Chondrocyte (in vitro differentiated cells): Measurements from ENCODE around the gene ALS2CL. TPM values are rescaled to one million over a fixed set of nuclear protein-coding genes. Genes with fewer than 3 reads are reported as not detected.
A peak's percentile ranks its signal among the peaks of the same experiment; 100 is the strongest.

Source experiments
- DNase-seq: peaks from one replicate; pipeline ENCODE4 v3.0.0; 2021; ENCODE audit warnings: mixed read lengths, low spot score
- H3K27ac Mint-ChIP-seq: one replicate; pipeline ENCODE4 v1.8.0; 2021; ENCODE audit warnings: mild to moderate bottlenecking, moderate library complexity, mixed read lengths; ENCODE audit not compliant: unreplicated experiment
- H3K27me3 Mint-ChIP-seq: 2 replicates; pipeline ENCODE4 v1.8.0; 2021; ENCODE audit warnings: low read depth, mixed read lengths
- H3K36me3 Mint-ChIP-seq: 2 replicates; pipeline ENCODE4 v1.8.0; 2021; ENCODE audit warnings: low read depth, mixed read lengths
- H3K4me1 Mint-ChIP-seq: 2 replicates; pipeline ENCODE4 v1.8.0; 2021; ENCODE audit warnings: low read depth, mild to moderate bottlenecking, mixed read lengths
- H3K4me3 Mint-ChIP-seq: one replicate; pipeline ENCODE4 v1.8.0; 2021; ENCODE audit warnings: mild to moderate bottlenecking, moderate library complexity, mixed read lengths; ENCODE audit not compliant: unreplicated experiment
- H3K9me3 Mint-ChIP-seq: 2 replicates; pipeline ENCODE4 v1.8.0; 2021; ENCODE audit warnings: low read depth, mixed read lengths
- total RNA-seq: library from RNA; stranded (reverse); gene quantifications from 3 replicates; pipeline ENCODE4 v1.2.1, GENCODE V29; 2021
- TF ChIP-seq, protein P1 (sequence below): fragments of 200-600 bp; sonication (generic); IDR thresholded peaks from 2 replicates; pipeline ENCODE4 v1.5.0; 2021; ENCODE audit warnings: antibody characterized with exemption, mild to moderate bottlenecking, moderate library complexity

The ALS2CL gene
- total RNA-seq, 1 donor from 2014 or later: 3.6 TPM

DNA sequence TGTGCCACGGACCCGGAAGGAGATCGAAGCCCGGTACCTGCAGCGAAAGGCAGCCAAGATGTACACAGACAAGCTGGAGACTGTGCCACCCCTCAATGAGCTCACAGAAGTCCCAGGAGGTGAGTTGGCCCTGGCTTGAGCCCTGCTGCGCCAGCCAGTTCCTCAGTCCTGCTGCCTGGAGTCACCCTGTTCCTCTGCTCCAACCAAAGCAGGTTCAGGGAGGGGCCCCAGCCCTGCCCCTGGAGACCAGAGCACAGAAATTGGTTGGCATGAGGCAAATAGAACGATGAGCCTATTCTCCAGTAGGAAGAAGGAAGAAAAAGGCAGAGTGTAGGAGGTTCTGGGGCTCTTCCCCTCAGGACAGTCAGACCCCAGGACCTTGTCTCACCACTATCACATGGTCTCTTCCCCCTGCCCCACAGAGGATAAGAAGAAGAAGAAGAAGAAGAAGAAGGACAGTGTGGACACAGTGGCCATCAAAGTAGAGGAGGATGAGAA, 15.7 kb upstream of the ALS2CL start:
- TF ChIP-seq, protein P1, sequence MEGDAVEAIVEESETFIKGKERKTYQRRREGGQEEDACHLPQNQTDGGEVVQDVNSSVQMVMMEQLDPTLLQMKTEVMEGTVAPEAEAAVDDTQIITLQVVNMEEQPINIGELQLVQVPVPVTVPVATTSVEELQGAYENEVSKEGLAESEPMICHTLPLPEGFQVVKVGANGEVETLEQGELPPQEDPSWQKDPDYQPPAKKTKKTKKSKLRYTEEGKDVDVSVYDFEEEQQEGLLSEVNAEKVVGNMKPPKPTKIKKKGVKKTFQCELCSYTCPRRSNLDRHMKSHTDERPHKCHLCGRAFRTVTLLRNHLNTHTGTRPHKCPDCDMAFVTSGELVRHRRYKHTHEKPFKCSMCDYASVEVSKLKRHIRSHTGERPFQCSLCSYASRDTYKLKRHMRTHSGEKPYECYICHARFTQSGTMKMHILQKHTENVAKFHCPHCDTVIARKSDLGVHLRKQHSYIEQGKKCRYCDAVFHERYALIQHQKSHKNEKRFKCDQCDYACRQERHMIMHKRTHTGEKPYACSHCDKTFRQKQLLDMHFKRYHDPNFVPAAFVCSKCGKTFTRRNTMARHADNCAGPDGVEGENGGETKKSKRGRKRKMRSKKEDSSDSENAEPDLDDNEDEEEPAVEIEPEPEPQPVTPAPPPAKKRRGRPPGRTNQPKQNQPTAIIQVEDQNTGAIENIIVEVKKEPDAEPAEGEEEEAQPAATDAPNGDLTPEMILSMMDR: no peak
- H3K36me3 Mint-ChIP-seq: no peaks in the 10 kb centered on the region
- peaks cover 2% of the 10 kb centered on the region for H3K27me3 Mint-ChIP-seq
- no peak overlapping the region for H3K4me3 Mint-ChIP-seq
- H3K4me1 Mint-ChIP-seq: peaks cover 10% of the 10 kb centered on the region
- no peak for DNase-seq
- H3K9me3 Mint-ChIP-seq: no peaks in the 10 kb centered on the region
- no peak overlapping the region for H3K27ac Mint-ChIP-seq

DNA sequence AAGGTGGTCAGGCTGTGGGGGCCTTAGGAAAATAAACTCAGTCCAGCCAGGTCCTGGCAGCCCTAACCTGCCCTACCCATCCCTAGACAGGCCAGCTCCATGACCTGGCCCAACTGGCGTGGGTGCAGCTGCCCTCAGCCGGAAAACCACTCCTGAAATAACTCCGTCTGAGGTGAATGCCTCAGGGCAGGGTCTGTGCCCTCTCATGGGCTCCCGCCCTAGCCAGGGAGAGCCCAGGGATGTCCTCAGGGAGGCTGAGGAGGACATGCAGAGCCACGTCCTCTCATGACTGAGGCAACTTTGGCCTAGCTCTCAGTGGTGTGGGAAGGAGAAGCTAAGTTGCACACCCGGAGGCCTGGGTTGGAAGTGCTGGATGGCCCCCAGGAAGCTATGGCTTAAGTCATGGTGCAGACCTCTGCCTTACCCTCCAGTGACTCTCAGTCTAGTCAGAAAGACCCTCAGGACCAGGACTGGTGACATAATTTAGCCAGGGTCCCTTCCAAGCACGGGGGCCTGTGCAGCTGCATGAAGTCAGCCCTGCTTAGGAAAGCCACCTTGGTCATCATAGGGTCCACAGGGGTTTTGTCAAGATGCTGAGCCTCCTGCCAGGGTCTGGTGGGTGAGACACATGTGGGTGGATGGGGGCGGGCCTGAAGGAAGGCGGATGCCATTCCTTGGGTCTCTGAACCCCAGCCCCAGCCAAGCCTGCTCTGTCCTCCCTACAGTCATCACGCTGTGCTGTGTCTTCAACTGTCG, 15.1 kb upstream of the ALS2CL start:
- Mint-ChIP-seq H3K4me1 (peaks cover 10% of the 10 kb centered on the region), H3K9me3 (no peaks in the 10 kb centered on the region), H3K36me3 (no peaks in the 10 kb centered on the region), H3K27ac (no peak overlapping the region), H3K27me3 (peaks cover 2% of the 10 kb centered on the region), H3K4me3 (no peak overlapping the region)
- TF ChIP-seq, protein P1: no peak
- DNase-seq: no peak

DNA sequence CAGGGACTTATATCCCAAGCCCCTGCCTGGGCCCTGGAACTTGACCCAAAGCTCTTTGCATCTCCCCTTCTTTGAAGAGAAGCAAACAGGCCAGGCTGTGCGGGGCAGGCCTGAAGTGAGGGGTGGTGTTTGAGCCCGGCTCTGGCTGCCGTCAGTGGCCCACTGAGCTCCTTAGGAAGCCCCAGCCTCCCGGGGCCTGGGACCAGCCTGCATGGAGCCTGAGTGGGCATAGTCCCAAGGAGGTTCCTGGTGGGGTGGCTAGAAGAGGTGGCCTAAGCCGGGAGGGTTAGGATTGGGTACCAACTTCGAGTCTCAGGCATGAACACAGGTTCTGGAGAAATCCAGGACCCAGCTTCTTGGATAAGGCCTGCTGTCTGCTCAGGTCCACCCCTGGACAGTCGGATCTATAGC, 14.1 kb upstream of the ALS2CL start:
- TF ChIP-seq, protein P1: no peak
- H3K4me3 Mint-ChIP-seq: no peak overlapping the region
- no peak for DNase-seq

DNA sequence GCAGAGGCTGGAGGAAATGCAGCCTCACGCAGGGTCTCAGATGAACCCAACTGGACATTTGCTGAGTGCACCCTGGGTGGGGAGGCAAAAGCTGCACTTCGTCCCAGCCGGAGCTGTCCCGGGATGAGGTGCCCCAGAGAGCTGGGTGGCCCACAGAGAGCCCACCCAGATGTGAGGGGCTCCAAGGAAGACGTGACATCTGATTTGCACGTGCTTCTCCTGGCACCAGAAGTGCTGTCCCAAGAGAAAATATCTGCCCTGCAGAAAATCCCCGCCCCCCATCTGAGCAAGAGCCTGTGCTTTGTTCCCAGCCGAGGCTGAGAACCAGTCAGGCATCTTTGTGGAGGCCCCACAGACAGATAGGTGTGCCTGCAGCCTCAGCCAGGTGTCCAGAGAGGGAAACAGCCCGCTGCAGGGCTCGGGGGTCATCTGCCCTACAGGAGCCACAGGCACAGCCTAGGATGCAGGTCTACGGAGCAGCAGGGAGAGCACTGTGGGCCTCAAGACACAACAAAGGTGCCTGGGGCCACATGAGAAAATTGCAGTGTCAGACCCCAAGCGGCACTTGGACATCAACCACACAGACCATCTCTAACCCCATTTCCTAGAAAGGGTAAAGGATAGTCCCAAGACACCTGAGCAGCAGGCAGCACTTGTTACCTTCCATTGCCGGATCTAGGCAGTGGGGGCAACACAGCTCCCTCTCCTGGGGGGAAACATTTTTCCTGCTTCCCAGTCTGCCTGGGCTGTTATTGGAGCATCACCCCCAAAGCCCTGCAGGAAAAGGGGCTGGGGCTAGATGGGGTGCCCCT, 13.5 kb upstream of the ALS2CL start:
- H3K36me3 Mint-ChIP-seq: no peaks in the 10 kb centered on the region
- TF ChIP-seq, protein P1: no peak
- peaks cover 10% of the 10 kb centered on the region for H3K4me1 Mint-ChIP-seq
- peak; percentile 70 for DNase-seq
- H3K27ac Mint-ChIP-seq: no peak overlapping the region
- H3K9me3 Mint-ChIP-seq: no peaks in the 10 kb centered on the region
- H3K4me3 Mint-ChIP-seq: no peak overlapping the region
- peaks cover 7% of the 10 kb centered on the region for H3K27me3 Mint-ChIP-seq

More for the DNA sequence above, 14.1 kb upstream of the ALS2CL start:
- H3K27ac Mint-ChIP-seq: no peak overlapping the region
- no peaks in the 10 kb centered on the region for H3K9me3 Mint-ChIP-seq
- no peaks in the 10 kb centered on the region for H3K36me3 Mint-ChIP-seq
- H3K4me1 Mint-ChIP-seq: peaks cover 10% of the 10 kb centered on the region
- peaks cover 2% of the 10 kb centered on the region for H3K27me3 Mint-ChIP-seq
